ENCODE measurements around the gene EBF3.
"Not testable (repeated sequence)": the region's sequence is repeated elsewhere in the genome, so short reads cannot be mapped to it uniquely, and the experiment has no call there.

EBF3 gene

DNA sequence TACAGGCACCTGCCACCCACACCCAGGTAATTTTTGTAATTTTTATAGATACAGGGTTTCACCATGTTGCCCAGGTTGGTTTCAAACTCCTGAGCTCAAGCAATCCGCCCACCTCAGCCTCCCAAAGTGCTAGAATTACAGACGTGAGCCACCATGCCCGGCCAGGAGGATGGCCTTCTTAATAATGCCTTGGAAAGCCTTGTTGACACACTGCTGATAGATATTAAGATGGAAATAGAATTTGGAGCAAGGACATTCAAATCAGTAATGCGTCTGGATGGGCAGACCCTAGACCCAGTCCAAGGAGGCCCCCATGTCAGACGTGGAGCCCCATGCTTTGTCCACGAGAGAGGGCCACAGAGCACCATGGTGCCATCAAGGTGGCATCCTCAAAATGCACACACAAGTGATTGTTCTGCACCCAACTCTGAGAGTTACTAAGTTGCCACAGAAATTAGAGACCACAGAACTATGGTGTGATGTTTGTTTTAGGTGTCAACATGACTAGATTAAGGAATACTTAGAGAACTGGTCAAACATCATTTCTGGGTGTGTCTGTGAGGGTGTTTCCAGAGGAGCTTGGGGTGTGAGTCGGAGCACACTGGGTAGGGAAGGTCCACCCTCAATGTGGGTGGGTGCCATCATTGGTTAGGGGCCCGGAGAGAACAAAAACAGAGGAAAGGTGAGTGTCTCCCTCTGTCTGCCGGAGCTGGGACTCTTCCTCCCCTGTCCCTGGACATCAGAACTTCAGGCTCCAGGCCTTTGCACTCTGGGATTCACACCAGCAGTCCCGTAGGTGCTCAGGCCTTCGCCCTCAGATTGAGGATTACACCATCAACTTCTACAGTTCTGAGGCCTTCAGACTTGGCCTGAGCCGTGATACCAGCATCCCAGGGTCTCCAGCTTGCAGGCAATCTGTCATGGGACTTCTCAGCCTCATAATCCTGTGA, 34.5 kb downstream of the EBF3 start:
- DNase-seq = no peak

- no peak for DNase-seq
Measured at GRCh38 chr10:129927351-129928120, 36.5 kb downstream of the EBF3 start.

GRCh38 chr10:129926066-129927055, 37.7 kb downstream of the EBF3 start:
- no peak for DNase-seq

GRCh38 chr10:129924375-129925085, 39.5 kb downstream of the EBF3 start:
- no peak for DNase-seq

- DNase-seq = no peak
Measured at GRCh38 chr10:129922598-129923123, 41.4 kb downstream of the EBF3 start.

GRCh38 chr10:129921801-129922597, 42.1 kb downstream of the EBF3 start:
- DNase-seq = no peak

DNA sequence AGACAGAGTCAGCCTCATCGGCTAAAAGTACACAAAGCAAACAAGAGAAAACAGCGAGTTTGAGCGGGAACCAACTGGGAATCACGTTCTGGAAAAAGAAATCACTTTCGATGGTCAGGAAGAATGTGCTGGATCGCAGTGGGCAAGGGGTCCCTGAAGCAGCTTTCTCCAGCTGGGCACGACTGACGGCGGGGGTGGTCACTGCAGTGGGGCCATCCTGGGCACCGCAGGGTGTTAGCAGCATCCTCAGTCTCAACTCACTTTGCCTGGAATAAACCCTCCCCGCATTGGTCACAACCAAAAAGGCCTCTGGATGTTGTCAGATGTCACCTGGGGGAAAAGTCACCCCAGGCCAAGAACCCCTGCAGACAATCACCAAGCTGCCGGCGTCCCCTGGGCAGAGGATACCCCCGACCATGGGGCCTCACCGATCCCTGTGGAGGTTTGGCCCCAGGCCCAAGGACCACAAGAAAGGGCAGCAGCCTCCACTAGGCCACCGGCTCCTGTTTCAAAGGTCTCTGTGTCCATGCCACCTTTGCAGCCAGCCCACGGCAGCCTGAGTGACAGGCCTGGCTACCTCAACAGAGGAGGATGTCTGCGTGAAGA, 42.9 kb downstream of the EBF3 start:
- no peak for DNase-seq

DNA sequence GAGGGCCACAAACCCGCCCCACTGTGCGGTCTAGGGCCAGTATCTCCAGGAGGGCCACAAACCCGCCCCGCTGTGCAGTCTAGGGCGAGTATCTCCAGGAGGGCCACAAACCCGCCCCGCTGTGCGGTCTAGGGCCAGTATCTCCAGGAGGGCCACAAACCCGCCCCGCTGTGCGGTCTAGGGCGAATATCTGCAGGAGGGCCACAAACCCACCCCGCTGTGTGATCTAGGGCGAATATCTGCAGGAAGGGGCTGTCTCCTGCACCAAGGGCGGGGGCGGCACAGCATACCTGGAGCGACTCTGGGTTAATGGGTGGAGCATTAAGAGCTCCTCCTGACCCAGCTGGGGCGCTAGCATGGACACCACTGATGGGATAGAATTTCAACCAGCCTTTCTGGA, 43.9 kb downstream of the EBF3 start:
- DNase-seq = not testable (repeated sequence)

GRCh38 chr10:129919358-129919757, 44.7 kb downstream of the EBF3 start:
- no peak for DNase-seq

GRCh38 chr10:129918836-129919235, 45.2 kb downstream of the EBF3 start:
- DNase-seq = no peak

GRCh38 chr10:129918401-129918800, 45.7 kb downstream of the EBF3 start:
- no peak for DNase-seq

GRCh38 chr10:129917936-129918335, 46.1 kb downstream of the EBF3 start:
- DNase-seq = no peak

- no peak for DNase-seq
Measured at GRCh38 chr10:129916506-129916995, 47.5 kb downstream of the EBF3 start.

DNA sequence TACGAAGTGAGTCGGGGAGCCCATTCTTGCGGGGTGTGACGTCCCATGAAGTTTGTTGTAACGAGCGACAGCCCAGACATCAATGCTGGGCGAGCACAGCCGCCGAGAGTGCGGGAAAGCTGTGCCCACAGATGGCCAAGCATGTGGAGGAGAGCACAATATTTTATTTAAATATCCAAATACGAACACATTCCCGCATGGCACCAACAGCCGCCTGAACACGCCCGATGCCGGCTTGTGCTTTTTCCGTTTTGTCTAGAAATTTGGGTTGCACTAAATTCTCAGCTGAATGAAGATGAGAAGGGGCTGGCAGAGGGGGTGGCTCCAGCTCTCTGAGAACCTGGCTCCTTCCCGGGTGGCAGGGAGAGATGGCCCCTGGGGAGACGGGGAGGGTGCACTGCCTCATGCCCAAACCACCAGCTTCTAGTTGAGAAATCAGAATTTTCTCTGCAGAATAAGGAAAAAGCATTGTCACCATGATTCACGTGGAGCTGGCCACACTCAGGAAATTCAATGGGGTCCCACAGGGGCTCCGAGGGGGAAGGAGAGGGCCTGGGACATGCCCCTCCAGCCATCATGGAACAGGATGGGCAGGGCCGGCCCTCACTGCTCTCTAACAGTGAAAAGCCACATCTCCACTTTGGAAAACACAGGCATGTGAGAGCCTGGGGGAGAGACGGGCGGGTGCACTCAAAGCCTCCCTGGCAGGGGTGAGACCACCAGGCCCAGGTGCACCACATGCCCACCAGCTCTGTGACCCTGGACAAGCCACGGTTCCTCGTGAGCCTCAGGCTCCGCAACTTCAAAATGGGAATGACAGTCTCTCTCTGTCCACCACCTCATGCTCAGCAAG, 48.3 kb downstream of the EBF3 start:
- DNase-seq = peak in 1 of 58 donors; percentile 2

DNA sequence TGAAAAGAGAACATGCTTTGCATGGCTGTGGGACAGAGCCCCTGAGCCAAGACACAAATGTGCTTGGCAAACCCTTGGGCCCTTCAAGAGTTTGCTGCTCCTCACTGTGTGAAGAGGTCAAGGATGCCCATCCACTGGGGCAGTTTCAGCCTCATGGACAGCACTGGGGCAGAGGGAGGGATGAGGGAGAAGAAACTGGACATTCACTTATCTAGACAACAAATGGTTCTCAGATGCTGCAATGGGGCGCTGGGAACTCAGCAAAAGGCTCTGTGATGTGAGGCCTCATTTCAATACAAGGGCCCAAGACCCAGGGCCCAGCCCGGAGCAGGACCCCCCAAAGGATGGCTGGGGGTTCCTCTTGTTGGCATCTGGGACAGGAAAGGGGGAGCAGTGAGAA, 49.1 kb downstream of the EBF3 start:
- no peak for DNase-seq

DNA sequence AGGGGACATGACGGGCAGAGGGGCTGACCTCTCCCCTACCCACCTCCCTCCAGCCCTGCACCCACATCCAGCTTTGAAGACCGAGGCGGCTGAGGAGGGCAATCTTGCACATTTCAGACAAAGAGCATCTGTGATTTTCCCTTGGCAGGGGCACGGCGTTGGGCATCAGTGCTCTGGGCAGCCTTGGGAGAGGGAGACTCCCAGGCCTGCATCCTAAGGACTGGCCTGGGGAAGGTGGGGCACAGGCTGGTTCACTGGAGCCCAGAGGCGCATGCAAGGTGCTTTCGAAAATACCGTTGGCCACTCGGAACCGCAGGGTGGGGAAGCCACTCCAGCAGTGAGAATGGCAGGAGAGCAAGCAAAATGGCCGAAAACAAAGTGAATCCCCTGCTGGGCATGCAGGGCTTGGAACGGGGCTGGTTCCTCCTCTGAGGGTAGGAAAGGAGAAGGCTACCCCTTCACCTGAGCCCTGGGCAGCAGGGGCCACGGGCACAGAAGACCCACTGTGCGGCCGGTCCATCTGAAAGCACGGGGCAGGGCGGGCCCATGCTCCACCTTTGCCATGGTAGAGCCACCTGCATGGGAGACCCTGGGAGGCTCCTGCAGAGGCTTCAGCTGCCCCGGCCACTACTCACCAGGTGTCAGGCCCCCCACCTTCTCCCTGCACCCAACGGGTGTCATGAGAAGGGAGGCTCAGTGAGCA, 49.8 kb downstream of the EBF3 start:
- no peak for DNase-seq
